A549 treated with ZK216348 at 1 μM for 4 hours (cell line): ENCODE results near the gene PRKAG1. TPM values are rescaled to one million over a fixed set of nuclear protein-coding genes. Genes with fewer than 3 reads are reported as not detected.

Experiments used
- total RNA-seq: library from RNA; stranded (reverse); fragments of 200-300 nt; extraction: Qiagen RNA extraction; gene quantifications from 5 replicates; pipeline ENCODE4 v1.2.3, GENCODE V29; 2022; ENCODE audit warnings: low read depth

PRKAG1 gene
- total RNA-seq: 40.2 to 47.4 TPM (median 41.6 TPM) in 5 replicates

DNA sequence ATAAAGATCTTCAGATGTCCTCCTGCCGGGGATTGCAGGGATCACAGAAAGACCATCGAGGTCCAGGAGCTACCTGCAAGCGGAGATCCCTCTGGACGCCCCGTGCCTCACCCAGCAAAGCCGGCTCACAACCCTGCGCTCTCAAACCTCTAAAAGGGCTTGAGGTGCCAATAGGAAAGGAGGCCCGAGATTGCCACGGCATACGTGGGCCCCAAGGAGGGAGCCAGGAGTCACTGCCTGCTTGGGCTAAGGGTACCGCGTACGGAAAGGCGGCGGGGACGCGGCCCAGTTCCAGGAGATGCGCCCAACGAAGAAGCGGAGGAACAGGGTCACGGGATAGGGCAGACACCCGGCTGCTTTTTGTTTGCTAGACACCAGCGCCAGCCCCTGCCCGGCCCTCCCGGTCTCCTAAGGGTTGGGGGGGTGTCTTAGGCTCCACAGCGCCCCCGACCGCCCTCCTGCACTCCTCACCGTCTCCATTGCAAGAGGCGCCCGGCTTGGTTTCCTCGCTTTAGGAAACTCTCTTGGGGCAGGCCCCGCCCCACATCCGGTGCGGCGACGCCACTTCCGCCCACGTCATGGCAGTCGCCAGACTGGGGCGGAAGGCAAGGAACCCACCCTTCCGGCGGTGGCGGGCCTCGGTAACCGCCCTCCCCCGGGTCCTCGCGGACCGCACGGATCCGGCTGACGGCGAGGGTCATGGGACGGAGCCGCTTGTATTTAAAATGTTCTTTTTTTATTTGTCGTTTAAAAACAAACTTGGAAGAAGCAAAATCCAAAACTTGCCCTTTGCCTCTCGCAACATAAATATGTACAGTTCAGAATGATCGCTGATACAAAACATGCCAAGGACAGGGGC is at the start of gene PRKAG1:
PRKAG1 (minus strand) TSS at position 516 of the 859 bp plus-strand sequence; CDS start at position 480, 36 bp downstream.

DNA sequence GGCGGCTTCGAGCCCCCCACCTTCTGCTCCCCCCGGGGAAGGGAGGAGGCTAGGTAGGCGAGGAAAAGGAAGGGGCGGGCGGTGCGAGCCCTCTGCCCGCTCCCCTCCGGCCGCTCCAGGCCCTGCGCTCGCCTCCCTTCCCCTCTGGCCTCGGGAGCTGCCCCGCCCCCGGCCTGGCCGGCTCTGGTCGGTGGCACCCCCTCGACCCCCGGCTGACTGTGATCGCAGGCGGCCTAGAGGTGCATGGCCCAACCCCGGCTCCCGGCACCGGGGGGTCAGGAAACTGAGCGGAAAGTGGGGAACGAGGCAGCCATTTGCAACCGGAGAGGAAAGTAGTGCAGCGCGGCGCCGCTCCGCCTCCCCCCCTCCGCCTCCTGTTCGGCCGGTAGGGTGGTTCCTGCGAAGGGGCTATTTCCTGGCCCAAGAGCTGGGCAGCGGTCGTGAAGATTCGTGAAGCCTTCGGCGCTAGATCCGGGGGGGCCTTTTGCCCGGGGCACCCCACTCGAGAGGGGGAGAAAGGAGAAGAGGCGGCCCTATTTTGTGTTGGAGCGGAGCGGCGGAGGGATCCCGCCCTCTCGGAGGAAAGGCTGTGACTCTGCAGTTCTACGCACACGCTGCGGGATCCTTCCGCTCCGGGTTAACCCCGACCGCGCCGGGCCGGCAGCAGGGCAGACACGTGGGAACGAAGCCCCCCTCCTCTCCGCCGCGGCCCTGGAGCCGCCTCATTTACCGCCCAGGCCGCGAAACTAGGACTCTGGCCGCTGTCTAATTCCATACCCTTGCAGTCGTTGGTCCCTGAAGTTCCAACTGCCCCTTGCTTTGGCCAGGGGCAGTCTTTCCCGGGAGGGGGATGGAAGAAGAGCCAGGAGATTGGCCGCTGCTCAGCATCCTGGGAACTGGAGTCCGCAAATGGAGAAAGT is 41.9 kb upstream of the PRKAG1 start, which contains the start of gene KMT2D:
KMT2D (minus strand) TSS at position 558 of the 920 bp plus-strand sequence. CDS start 5,470 bp downstream, outside the sequence.

DNA sequence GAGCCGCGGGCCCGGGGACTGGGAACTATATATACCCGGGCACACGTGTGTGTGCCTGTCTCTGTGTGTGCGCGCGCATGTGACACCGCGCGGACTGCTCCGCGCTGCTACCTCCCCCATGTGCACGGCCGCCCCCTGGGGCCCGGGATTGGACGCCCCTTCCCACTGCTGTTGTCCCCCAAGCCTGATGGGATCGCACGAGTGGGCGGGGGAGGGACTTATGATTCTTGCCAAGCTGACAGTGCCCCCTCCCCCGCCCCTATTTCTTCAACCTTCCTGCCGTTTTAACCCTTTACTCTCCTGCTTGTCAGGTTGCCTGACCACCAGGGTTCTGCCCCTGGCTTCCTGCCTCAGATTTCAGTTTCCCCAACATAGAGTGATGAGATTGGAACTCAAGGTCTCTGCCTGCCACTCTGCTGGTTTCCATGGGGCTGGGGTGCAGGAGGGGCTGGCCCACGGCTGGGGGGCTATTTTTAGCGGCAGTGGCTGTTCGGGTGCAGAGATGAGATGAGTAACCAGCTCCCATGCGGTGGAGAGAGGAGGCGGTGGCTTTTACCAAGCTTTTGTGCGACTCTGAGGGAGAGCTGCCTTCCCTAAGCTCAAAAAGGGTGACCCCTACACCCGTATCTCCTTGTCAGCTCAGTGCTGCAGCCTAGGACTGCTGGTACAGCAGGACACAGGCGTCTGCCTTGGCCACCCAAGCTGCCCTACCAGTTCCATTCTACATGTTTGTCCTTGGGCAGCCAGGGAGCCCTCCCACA is 19.0 kb downstream of the PRKAG1 start, which contains the start of gene DDN:
DDN (minus strand) TSS at position 5 of the 761 bp plus-strand sequence. CDS start 88 bp downstream, outside the sequence.

DNA sequence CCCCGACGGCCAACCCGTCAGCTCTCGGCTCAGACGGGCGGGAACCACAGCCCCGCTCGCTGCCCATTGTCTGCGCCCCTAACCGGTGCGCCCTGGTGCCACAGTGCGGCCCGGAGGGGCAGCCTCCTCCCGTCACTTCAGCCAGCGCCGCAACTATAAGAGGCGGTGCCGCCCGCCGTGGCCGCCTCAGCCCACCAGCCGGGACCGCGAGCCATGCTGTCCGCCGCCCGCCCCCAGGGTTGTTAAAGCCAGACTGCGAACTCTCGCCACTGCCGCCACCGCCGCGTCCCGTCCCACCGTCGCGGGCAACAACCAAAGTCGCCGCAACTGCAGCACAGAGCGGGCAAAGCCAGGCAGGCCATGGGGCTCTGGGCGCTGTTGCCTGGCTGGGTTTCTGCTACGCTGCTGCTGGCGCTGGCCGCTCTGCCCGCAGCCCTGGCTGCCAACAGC is 40.3 kb downstream of the PRKAG1 start, which contains the start of gene WNT1:
WNT1 (plus strand) TSS at position 32 of the 450 bp plus-strand sequence; CDS start at position 361, 329 bp downstream.

DNA sequence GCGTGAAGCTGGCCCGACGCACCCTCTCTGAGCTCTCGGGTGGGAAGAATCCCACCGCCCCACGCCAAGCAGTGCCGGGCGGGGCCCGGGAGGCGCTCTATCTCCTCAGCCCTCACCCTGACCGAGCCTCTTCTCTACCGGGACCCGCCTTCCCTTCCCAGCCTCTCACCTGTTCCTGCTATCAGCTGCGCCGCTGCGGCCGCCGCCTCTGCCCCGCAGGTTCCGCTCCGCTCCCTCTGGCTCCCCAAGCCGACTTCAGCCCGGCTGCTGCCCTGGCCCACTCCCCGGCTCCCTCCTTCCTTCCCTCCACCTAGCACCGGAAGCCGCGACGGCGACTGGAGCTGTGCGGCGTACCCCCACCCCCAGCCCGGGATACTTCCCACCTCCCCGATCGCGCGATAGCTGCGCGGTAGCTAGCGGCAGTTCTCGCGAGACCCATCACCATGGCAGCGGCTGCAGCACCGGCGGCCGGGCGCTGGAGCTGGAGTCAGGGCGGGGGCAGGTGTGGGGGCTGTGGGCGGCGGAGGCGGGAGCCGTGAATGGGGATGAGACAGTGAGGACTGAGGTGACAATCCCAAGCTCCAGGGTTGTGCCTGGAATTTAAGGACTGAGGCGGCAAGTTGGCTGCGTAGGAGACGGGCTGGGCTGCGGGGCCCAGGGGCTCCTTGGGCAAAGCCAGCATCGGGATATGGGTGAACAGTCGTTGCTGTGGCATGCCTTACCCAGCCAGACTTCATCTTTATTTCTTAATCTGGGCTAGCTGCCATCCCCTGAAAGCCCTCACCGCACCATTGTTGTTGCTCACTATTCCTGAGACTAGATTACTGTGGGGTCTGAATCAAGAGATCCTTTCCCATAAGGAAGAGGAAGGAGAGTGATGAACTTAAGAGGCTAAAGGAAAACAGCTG is 61.2 kb downstream of the PRKAG1 start, which contains the start of gene ARF3:
ARF3 (minus strand) TSS at position 347 of the 908 bp plus-strand sequence. CDS start 16,392 bp downstream, outside the sequence.

Other genes with a start within 250 kb of the PRKAG1 start
- 7.9 to 18.4 TPM (median 15.1 TPM) in 5 replicates for gene ADCY6, start 229.7 kb downstream of the PRKAG1 start, total RNA-seq
- 26.1 to 47.3 TPM (median 37.4 TPM) in 5 replicates for gene CACNB3, start 200.3 kb downstream of the PRKAG1 start, total RNA-seq
- gene DDX23, start 166.6 kb downstream of the PRKAG1 start, total RNA-seq: 87.9 to 92.3 TPM (median 89.1 TPM) in 5 replicates
- 7.4 to 10.7 TPM (median 8.7 TPM) in 5 replicates for gene RND1, start 152.9 kb downstream of the PRKAG1 start, total RNA-seq
- 53.2 to 60.0 TPM (median 56.4 TPM) in 5 replicates for gene FKBP11, start 93.3 kb downstream of the PRKAG1 start, total RNA-seq
- gene ARF3, start 61.3 kb downstream of the PRKAG1 start, total RNA-seq: 136 to 160 TPM (median 157 TPM) in 5 replicates
- 1.6 to 2.8 TPM (median 2.0 TPM) in 5 replicates for gene WNT10B, start 47.0 kb downstream of the PRKAG1 start, total RNA-seq
- gene WNT1, start 40.5 kb downstream of the PRKAG1 start, total RNA-seq: 0.13 to 0.20 TPM in 2 of 5 replicates, not detected in the others
- 0.40 to 0.81 TPM (median 0.70 TPM) in 5 replicates for gene DDN, start 19.4 kb downstream of the PRKAG1 start, total RNA-seq
- 34.2 to 45.1 TPM (median 39.5 TPM) in 5 replicates for gene KMT2D, start 42.0 kb upstream of the PRKAG1 start, total RNA-seq
- gene RHEBL1, start 51.2 kb upstream of the PRKAG1 start, total RNA-seq: 2.8 to 4.8 TPM (median 4.3 TPM) in 5 replicates
- gene DHH, start 76.0 kb upstream of the PRKAG1 start, total RNA-seq: not detected in 5 replicates
- 11.2 to 19.4 TPM (median 15.6 TPM) in 5 replicates for gene LMBR1L, start 92.1 kb upstream of the PRKAG1 start, total RNA-seq
- 1,785 to 2,573 TPM (median 2,522 TPM) in 5 replicates for gene TUBA1B, start 112.6 kb upstream of the PRKAG1 start, total RNA-seq
- gene TUBA1A, start 170.3 kb upstream of the PRKAG1 start, total RNA-seq: 188 to 228 TPM (median 210 TPM) in 5 replicates
- gene TUBA1C, start 246.3 kb upstream of the PRKAG1 start, total RNA-seq: 1,579 to 1,817 TPM (median 1,710 TPM) in 5 replicates